Inflammatory macrophage treated with lipopolysaccharide for 4 hours (primary cell): Measurements from ENCODE around the gene MAPRE3.
"Not testable (repeated sequence)": the region's sequence is repeated elsewhere in the genome, so short reads cannot be mapped to it uniquely, and the experiment has no call there.

Experiments used
- DNase-seq: peaks from one replicate; pipeline ENCODE4 v3.0.0-alpha.2; 2020

The MAPRE3 gene

DNA sequence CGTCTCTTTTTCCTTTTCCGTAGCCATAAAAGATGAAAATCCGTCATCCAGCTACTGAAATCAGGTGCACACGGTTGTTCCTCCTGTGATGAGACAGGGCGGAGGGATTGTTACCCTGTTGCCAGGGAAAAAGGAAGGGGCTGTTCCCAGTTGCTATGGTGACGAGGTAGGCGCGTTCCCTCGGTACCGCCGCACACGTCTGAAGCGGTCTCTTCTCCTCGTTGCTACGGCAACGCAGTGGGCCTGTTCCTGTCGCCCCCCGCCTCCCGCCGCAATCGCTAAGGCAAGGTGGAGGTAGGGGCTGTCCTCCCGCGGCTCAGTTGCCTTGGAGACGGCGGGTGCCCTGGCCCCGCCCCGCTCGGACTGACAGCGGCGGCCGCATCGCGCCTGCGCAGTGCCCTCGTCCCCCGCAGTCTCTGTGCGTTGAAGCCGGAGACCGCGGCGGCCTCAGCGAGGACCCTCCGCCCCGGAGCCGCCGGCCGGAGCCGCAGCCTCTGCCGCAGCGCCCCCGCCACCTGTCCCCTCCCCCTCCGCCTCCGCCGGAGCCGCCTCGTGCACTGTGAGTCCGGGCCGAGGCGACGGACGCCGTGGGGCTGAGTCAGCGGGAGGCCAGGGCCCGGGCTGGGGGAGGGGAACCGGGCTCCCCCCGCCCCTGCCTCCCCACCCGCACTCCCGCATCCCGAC is at the start of gene MAPRE3:
TSS of gene MAPRE3 (plus strand) at position 394 of the 684 bp plus-strand sequence. CDS start 51,582 bp downstream, outside the sequence.
- peak; percentile 79 for DNase-seq

DNA sequence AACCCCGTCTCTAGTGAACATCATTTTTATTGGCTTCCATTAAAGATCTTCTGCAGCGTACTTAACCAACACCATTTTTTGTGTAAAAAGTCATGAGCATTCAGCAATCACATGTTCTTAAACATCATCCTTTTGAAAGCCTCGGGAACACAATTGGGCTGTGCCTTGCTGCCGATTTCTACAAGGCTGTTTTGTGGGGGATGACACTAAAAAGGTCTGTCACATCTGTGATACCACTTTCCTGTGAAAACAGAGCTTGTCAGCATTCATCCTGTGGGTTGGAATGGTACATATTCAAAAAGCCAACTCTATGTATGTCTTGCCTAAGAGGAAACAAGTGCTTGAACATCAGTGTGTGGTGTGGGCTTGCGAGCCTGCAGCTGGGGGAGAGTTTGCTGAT is 49.1 kb upstream of the MAPRE3 start:
- DNase-seq, result no peak

DNA sequence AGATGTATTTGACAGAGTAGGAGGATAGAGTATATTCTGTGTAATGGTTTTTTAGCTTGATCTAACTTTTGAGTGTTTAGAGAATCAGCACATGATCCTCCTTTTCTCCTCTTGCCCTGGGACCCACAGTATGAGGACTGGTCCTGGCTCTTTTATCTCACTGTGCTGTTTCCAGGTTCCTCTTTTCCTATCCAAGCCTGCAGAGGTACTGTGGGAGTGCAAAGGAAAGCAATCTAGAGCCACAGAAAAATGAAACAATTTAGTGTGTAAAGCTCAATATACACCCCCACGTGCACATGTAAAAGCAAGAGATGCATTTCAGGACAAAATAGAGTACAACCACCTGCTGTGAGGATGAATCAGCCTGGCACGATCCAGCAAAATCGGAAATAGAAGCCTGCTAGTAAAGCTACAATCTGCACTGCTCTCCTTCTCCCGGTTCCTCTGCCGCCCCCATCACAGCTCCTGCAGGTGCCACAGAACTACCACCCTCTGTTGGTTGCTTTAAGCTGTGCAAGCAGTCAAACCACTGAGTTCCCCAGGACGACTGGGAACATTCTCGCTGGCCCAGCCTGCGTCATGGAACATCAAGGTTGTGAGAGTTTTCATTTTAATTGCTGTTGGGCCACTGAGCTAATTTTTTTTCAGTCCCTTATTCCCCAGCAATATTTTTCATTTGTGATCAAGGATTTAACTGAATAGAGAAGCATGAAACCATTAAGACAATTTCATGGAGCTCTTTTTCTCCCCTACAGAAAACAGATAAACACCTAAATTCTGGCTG is 47.8 kb upstream of the MAPRE3 start:
- DNase-seq, result peak; percentile 41

DNA sequence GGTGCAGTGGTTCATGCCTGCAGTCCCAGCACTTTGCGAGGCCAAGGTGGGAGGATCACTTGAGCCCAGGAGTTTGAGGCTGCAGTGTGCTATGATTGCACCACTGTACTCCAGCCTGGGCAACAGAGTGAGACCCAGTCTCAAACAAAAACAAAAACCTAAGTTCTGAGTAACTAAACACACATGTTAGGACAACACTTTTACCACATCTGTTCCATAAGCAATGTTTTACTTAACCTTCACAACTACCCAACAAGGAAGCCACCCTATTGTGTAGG is 47.3 kb upstream of the MAPRE3 start:
- not testable (repeated sequence) for DNase-seq

DNA sequence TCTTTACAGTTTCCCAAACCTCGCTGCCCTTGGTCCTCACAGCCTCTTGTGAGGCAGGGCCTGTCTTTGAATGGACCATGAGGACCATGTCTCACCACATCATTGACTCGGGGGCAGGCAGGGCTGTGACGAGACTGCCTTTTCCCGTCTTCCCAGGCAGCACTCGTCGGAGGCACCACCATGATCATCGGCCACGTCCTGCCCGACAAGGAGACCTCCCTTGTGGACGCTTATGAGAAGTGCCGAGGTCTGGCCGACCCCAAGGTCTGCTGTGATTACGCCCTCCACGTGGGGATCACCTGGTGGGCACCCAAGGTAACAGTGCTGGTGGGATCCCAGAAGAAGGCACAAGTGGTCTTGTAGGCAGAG is 45.7 kb upstream of the MAPRE3 start:
- DNase-seq, result no peak

DNA sequence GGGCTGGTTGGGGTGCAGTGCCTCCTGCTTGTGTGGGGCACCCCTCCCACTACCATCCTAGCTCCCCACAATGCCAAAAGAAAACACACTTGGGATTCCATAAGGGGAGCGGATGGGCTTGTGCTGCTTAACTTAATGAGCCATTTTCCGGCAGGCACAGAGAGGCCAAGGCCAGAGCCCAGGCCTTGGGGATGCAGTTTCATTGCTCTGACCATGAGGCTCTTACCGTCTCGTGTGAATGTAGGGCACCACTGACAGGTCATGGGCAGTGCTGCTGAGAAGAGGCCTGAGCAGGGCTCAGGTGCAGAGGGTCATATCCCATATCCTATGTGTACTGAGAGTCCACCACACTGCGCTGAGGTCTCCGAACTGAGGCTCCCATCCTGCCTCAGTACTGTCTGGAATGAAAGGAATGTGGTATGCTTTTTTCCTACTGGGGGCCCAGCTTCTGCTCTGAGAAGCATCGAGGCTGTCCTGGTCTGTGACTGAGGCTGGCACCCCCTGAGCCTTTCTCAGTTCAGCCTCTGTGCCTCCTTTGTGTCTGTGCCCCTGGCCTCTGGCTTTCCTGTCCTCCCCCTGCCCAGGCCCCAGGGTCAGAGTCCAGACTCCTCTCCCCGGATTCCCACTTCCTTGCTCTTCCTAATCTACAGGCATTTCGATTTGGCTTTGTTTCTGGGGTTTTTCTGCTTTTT is 45.2 kb upstream of the MAPRE3 start:
- no peak for DNase-seq

DNA sequence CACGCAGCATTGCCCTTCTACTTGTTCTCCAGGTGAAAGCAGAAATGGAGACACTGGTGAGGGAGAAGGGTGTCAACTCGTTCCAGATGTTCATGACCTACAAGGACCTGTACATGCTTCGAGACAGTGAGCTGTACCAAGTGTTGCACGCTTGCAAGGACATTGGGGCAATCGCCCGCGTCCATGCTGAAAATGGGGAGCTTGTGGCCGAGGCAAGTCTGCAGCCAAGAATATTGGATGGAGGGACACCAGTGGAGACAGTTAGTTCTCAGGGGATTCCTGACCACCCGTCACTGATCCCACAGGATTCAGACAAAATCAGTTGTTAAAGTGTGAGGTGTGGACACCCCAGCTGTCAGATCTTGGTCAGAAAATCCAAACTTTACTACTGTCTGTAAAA is 43.2 kb upstream of the MAPRE3 start:
- no peak for DNase-seq

DNA sequence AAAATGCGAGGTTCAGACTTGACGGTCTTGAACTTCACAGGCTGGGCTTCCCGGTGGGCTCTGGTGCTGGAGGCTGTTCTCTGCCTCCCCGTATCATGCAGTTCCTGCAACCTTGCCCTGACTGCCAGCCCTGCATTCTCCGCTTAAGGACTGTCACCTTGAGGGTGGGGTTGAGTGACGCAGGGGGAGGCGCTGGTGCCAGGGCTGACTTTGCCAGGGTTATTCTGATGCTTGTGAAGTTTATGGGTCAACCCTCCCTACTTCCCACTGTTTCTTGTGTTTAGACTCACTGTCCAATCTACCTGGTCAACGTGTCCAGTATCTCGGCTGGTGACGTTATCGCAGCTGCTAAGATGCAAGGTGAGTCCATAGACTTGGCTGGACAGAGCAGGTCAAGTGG is 37.5 kb upstream of the MAPRE3 start:
- no peak for DNase-seq

DNA sequence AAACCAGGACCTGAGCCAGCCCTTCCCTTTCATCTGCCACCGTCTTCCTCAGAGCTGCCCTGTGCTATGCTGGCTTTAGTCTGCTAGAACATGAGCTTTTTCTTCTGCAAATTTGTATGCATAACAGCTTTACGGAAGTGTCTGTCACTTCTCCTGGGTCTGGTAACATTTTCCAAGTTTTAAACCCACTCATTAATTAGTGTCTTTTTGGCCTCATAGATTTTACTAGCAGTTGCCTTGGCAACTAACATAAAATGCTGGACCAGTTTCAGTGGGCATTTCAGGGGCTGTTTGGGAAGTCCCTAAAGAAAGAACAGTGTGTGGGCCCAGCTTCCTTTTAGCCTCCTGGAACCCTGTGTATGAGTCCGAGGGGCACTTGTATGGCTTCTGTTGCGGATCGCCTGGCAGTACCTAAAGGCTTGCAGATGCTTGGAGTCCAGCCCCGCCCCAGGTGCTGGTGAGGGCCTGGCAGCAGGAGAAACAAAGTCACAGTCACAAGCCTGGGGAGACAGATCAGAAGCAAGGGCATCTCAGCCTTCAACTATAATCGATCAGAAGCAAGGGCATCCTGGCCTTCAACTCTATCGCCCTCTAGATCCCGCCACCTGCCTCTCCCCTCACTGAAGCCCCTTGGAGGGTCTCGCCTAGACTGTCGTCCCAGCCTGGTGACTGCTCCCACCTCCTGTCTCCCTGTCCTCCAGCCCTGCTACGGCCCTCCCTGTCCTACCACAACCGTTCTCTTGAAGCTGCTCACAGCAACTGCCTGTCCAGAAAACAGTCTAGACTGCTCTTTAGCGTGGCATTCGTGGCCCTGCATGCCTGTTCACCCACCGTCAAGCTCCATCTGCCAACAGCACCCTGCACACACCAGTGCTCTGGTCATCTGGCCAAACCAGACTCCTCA is 36.8 kb upstream of the MAPRE3 start:
- DNase-seq, result no peak

DNA sequence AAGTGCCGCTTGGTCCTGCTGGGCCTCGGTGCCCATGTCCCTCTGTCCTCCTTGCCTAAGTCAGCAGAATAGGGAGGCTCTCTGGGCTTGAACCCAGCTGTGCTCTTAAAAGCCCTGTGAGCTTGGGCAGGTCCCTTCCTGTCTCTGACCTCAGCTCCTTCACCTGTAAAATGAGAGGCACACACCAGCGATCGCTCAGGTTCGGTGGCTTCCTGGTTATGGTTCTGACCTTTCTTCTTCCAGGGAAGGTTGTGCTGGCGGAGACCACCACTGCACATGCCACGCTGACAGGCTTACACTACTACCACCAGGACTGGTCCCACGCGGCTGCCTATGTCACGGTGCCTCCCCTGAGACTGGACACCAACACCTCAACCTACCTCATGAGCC is 36.1 kb upstream of the MAPRE3 start:
- no peak for DNase-seq

DNA sequence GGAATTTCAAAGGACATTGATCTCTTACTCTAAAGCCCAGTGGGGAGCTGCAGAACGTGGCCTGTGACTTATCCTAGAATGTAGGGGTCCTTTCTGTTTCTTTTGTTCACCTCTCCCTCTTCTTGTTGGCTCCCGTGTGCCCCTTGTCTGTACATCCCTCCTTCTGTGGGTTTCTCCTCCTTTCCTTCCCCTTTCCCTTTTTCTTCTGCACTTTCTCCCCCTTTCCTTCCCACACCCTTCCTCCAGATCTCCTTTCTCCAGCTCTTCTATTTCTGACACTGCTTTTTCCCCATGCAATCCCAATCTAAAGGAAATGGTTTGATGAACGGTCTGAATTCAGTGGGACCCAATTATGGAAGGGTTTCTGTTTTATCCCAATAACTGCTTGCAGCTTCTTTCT is 35.5 kb upstream of the MAPRE3 start:
- no peak for DNase-seq

DNA sequence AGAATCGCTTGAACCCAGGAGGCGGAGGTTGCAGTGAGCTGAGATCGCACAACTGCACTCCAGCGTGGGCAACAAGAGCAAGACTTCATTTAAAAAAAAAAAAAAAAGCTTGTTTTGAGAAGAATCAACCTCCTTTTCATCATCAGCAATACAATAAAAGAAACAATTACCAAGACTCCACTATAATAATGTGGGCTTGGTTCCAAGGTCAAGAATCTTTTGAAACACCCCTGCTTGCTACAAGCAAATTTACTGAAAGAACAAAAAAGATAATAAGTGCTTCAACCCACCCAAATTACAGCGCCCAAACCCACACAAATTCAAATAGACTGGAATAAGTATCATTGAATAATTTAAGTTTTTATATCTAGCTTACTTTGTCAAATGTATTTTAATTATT is 33.6 kb upstream of the MAPRE3 start:
- no peak for DNase-seq

DNA sequence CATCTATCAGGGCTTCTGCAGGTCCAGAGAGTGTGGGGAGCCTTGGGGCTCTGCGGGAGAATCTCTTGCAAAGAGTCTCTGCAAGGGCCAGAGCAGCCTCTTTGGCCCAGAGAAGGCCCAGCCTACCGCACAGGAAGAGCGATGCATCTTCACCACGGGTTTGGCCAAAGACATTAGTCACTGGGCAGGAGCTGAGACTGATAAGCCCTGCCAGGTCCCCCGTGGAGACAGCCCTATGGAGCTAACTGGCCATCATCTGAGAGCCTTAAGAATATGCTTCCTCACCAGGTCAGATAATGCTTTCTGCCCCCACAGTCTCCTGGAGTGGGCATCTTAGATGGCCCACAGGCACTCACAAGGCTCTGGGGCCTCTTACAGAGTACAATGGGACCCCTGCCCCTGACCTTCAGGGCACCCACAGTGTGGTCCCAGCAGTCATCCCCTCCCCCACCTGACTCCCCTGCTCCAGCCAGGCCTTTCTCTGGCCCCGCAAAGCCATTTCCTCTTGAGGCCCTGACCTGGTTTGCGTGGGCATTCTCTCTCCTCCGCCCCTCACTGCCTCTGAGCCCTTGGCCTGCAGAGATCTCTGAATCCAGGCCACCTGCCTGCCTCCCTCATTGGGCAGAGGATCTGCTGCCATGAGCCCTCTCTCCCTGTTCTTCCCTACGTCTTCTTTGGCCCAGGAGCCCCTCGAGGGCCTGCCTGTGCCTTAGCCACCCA is 31.9 kb upstream of the MAPRE3 start:
- DNase-seq, result no peak

DNA sequence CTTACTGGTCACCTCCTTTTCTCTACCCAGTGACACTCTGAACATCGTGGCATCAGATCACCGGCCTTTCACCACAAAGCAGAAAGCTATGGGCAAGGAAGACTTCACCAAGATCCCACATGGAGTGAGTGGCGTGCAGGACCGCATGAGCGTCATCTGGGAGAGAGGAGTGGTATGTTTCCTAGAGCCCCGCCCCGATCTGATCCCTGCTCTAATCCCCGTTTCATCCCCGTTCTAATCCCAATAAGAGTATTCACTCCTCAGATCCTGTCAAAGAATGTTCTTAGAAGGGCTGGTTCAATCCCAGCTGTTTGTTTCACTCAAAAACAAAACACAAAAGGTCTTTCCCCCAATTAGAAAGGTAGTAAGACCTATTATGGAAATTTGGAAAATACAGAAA is 30.4 kb upstream of the MAPRE3 start:
- DNase-seq, result no peak

DNA sequence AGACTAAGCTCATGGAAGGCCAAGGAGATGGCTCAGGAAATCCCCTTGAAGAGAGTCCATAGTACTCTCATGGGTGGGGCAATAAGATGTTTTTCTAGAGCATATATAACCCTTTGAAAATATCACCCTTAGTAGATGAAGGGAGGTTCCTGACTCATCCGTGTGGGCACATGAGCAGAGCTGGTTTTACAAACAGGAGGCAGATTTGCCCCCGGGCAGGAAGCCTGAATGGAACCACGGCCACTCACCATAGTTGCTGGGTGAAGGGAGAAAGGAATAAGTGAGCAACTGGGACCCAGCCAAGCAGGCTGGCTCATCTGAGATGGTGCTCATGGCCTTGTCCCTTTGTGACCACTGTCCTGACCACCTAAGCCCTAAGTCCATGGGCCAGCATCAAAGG is 29.0 kb upstream of the MAPRE3 start:
- no peak for DNase-seq

DNA sequence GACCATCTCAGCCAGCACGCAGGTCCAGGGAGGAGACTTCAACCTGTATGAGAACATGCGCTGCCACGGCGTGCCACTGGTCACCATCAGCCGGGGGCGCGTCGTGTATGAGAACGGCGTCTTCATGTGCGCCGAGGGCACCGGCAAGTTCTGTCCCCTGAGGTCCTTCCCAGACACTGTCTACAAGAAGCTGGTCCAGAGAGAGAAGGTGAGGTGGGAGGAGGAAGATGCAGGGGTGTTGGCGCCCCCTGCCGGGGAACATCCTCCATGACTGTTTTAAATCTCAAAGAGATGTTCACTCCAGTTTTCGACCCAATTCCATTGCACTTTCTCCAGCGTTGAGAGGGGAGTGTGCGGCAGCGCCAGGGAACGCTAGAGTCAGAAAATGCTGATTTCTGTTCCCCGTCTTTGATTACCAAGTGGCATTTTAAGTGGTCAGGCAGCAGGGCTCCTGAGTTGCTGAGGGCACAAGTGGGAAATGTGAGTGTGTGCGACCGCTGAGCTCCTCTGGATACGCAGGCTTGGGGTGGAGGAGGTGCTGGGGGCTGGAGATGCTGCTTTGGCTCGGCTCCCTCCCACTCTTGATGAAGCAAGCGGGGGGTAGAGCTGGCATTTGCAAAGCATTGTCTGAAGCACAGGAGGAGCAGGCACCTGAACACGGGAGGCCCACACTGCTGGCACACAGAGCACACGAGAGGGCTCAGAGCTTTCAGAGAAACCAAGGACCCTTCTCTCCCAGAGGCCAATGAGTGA is 27.7 kb upstream of the MAPRE3 start:
- DNase-seq, result peak; percentile 50

DNA sequence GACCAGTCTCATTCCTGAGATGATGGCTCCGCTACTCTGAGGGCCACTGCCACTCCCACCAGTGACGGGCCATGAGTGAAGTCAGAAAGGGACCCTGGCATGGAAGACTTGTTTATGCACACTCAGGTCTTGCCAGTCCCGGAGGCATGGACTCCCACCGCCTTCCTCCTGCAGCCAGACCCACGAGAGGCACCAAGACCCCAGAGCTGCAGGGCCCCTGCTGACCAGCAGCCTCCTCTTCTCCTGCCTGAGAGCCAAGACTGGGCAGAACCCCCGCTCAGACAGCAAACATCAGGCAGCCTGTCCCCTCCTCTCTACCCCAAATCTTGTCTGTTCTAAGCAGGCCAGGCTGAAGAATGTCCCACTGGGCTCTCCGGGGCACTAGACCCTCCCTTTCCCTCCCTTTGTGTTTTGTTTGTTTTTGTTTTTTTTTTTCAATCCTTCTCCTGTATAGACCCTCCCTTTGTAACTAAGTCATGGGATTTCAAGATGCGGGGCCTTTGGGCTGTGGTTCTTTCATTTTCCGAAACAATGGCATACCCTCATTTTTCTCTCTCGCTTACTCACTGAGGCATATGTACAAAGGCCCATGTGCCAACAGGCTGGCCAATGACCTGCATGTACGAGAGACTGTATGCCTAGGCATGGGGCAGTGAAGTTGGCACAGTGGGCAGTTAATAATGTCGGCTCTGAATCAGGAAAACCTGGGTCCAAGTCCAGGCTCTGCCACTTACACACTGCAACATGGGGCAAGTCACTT is 24.3 kb upstream of the MAPRE3 start:
- DNase-seq, result no peak

DNA sequence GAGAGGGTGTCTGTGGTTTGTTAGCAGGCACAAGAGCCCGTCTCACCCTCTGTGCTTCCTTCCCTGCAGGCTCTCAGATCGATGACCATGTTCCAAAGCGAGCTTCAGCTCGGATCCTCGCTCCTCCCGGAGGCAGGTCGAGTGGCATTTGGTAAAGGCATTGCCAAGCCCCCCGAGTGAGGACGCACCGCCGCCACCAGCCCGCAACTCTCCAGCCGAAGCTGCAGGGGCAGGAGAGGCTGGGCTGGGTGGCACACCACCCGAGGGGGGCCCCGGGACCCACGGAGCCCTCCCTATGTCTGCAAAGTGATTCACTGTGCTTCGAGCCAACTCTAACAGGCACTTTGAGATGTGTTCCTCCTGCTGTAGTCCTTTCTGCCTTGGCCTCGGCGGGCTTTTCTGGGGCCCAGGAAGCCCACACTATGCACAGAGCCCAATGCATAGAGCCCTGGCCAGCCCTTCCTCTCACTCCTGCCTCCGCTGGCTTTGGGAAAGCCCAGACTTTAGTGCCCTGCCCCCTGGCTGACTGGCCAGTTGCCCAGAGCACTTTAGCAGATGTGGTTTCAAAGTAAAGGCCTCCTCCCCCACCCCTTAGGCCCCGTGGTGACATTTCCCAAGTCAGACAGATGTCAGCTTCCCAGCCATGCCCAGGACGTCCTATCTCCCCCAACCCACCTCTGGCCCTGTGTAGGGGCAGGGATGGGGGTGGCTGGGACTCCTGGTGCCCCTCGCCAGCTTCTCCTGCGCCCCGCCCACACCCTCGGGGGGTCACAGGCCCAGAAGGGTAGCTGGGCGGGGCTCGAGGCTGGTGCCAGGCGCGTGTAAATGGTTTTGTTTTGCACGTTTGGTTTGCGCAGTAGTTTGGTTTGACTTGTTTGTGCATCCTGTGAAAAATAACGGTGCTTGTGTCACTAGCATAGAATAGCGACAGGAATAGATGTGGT is 23.3 kb upstream of the MAPRE3 start:
- peak; percentile 36 for DNase-seq

DNA sequence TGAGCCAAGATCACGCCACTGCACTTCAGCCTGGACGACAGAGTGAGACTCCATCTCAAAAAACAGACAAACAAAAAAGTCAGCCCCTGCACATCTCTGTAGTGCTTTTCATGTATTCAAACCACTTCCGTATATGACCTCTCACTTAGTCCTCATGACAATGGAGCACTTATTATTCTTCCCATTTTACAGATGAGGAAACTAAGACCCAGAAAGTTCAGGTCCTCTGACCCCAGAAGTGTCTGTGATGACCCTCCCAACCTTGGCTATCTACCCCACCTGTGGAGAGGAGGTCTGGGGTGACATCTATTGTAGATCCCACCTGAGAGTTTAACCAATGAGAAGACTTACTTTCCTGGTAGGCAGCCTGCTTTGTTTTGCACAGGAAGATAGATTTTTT is 21.6 kb upstream of the MAPRE3 start:
- no peak for DNase-seq

DNA sequence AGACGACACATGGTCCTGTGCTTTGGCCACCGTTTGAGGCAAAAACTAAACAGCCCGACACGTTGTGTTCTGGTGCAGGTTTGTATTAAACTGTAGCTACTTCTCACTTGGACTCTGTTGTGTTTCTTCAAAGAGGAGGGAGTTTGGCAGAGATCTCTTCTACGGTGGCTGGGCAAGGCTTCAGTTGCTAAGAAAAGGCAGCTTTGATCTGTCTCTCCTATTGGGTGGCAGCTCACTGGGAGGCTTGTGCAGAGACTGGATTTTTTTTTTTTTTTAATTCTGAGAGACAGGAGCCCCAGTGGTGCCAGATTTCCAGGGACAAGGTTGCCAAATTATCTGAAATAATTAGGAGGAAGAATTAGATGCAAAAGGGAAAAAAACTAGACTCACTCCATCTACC is 20.2 kb upstream of the MAPRE3 start:
- DNase-seq, result no peak
